Measurements from ENCODE around the gene ATMIN. TPM values are rescaled to one million over a fixed set of nuclear protein-coding genes. Genes with fewer than 3 reads are reported as not detected.

Gene ATMIN
- total and polyA plus RNA-seq, 2 of the 13 experiments (the other 11 are each of a cell fraction or from before 2014, with no cell fraction given), result 34.6 to 60.4 TPM

GRCh38 chr16:81006211-81006812 is 29.3 kb upstream of the ATMIN start (continued):
- 0 out of 2 replicates have a peak, but pooled peaks have one; percentile 8 for TF ChIP-seq KIAA2018 (CRISPR knock-in tag; IDR thresholded peaks at IDR 0.05; ENCODE audit: borderline replicate concordance)
- TF ChIP-seq, protein P1, sequence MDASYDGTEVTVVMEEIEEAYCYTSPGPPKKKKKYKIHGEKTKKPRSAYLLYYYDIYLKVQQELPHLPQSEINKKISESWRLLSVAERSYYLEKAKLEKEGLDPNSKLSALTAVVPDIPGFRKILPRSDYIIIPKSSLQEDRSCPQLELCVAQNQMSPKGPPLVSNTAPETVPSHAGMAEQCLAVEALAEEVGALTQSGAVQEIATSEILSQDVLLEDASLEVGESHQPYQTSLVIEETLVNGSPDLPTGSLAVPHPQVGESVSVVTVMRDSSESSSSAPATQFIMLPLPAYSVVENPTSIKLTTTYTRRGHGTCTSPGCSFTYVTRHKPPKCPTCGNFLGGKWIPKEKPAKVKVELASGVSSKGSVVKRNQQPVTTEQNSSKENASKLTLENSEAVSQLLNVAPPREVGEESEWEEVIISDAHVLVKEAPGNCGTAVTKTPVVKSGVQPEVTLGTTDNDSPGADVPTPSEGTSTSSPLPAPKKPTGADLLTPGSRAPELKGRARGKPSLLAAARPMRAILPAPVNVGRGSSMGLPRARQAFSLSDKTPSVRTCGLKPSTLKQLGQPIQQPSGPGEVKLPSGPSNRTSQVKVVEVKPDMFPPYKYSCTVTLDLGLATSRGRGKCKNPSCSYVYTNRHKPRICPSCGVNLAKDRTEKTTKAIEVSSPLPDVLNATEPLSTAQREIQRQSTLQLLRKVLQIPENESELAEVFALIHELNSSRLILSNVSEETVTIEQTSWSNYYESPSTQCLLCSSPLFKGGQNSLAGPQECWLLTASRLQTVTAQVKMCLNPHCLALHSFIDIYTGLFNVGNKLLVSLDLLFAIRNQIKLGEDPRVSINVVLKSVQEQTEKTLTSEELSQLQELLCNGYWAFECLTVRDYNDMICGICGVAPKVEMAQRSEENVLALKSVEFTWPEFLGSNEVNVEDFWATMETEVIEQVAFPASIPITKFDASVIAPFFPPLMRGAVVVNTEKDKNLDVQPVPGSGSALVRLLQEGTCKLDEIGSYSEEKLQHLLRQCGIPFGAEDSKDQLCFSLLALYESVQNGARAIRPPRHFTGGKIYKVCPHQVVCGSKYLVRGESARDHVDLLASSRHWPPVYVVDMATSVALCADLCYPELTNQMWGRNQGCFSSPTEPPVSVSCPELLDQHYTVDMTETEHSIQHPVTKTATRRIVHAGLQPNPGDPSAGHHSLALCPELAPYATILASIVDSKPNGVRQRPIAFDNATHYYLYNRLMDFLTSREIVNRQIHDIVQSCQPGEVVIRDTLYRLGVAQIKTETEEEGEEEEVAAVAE (CRISPR knock-in tag; IDR thresholded peaks at IDR 0.05; ENCODE audit: borderline replicate concordance), result no peak
- TF ChIP-seq BCLAF1 (IDR thresholded peaks at IDR 0.05), result no peak
- TF ChIP-seq SIX1 (CRISPR knock-in tag; IDR thresholded peaks at IDR 0.05; ENCODE audit: borderline replicate concordance), result peak; percentile 19; the same call in 1 of the 2 replicates
- peak; percentile 51; the same call in 1 of the 2 replicates for TF ChIP-seq ZNF33A (CRISPR knock-in tag; IDR thresholded peaks at IDR 0.05; ENCODE audit: borderline replicate concordance)
- peak; percentile 56; the same call in 1 of the 2 replicates for TF ChIP-seq ATF7-NPFF (CRISPR knock-in tag; IDR thresholded peaks at IDR 0.05; ENCODE audit: low read depth)
- TF ChIP-seq MED8 (CRISPR knock-in tag; IDR thresholded peaks at IDR 0.05; ENCODE audit: insufficient replicate concordance), result peak; percentile 55
- 0 out of 2 replicates have a peak, but pooled peaks have one; percentile 21 for TF ChIP-seq ZNF556 (CRISPR knock-in tag; IDR thresholded peaks at IDR 0.05; ENCODE audit: borderline replicate concordance)
- no peak for TF ChIP-seq FOXA1 (IDR thresholded peaks at IDR 0.05)
- TF ChIP-seq FOXA1 (CRISPR knock-in tag; IDR thresholded peaks at IDR 0.05), result peak; percentile 11; the same call in 1 of the 2 replicates
- no peak; the same call in 1 of the 2 replicates for TF ChIP-seq EEA1 (CRISPR knock-in tag; IDR thresholded peaks at IDR 0.05; ENCODE audit: borderline replicate concordance)
- TF ChIP-seq, protein P2, sequence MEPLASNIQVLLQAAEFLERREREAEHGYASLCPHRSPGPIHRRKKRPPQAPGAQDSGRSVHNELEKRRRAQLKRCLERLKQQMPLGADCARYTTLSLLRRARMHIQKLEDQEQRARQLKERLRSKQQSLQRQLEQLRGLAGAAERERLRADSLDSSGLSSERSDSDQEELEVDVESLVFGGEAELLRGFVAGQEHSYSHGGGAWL (CRISPR knock-in tag; IDR thresholded peaks at IDR 0.05), result 0 out of 2 replicates have a peak, but pooled peaks have one; percentile 73
